ENCODE data around the gene FTCD.
"Not testable (repeated sequence)": the region's sequence is repeated elsewhere in the genome, so short reads cannot be mapped to it uniquely, and the experiment has no call there.

Gene FTCD

GRCh38 chr21:46182548-46183336 is 27.4 kb upstream of the FTCD start:
- TF ChIP-seq PAX5 (IDR thresholded peaks at IDR 0.05; ENCODE audit: insufficient read depth, low read length, severe bottlenecking): no peak
- FAIRE-seq: no peak
- no peak for DNase-seq (ENCODE audit: insufficient read length, low spot score)

- no peak for FAIRE-seq
- no peak for DNase-seq (ENCODE audit: insufficient read length, low spot score)
- TF ChIP-seq POLR2AphosphoS5 (IDR thresholded peaks at IDR 0.05; ENCODE audit: low read depth, low read length) (no peak), PAX5 (IDR thresholded peaks at IDR 0.05; ENCODE audit: insufficient read depth, low read length, severe bottlenecking) (no peak), TAF1 (IDR thresholded peaks at IDR 0.05; ENCODE audit: low read depth, low read length) (no peak), POU2F2 (IDR thresholded peaks at IDR 0.05; ENCODE audit: low read depth, low read length) (no peak), SPI1 (IDR thresholded peaks at IDR 0.05; ENCODE audit: low read depth, low read length) (no peak), POLR2A (IDR thresholded peaks at IDR 0.05; ENCODE audit: low read depth, low read length) (no peak)
Observed at GRCh38 chr21:46181953-46182547, 26.7 kb upstream of the FTCD start.

GRCh38 chr21:46181436-46181835 is 26.1 kb upstream of the FTCD start:
- no peak for TF ChIP-seq SPI1 (IDR thresholded peaks at IDR 0.05; ENCODE audit: low read depth, low read length)
- no peak for TF ChIP-seq TAF1 (IDR thresholded peaks at IDR 0.05; ENCODE audit: low read depth, low read length)
- TF ChIP-seq POU2F2 (IDR thresholded peaks at IDR 0.05; ENCODE audit: low read depth, low read length): no peak
- TF ChIP-seq PAX5 (IDR thresholded peaks at IDR 0.05; ENCODE audit: insufficient read depth, low read length, severe bottlenecking): no peak
- TF ChIP-seq POLR2A (IDR thresholded peaks at IDR 0.05; ENCODE audit: low read depth, low read length): no peak
- TF ChIP-seq POLR2AphosphoS5 (IDR thresholded peaks at IDR 0.05; ENCODE audit: low read depth, low read length): no peak
- DNase-seq (ENCODE audit: insufficient read length, low spot score) (no peak), FAIRE-seq (no peak)

GRCh38 chr21:46180778-46181391 is 25.5 kb upstream of the FTCD start:
- DNase-seq (ENCODE audit: insufficient read length, low spot score) (no peak), FAIRE-seq (no peak)
- TF ChIP-seq TAF1 (IDR thresholded peaks at IDR 0.05; ENCODE audit: low read depth, low read length) (no peak), POU2F2 (IDR thresholded peaks at IDR 0.05; ENCODE audit: low read depth, low read length) (no peak), POLR2A (IDR thresholded peaks at IDR 0.05; ENCODE audit: low read depth, low read length) (no peak), PAX5 (IDR thresholded peaks at IDR 0.05; ENCODE audit: insufficient read depth, low read length, severe bottlenecking) (no peak), POLR2AphosphoS5 (IDR thresholded peaks at IDR 0.05; ENCODE audit: low read depth, low read length) (no peak), SPI1 (IDR thresholded peaks at IDR 0.05; ENCODE audit: low read depth, low read length) (no peak)

- no peak for DNase-seq (ENCODE audit: insufficient read length, low spot score)
- TF ChIP-seq POLR2A (IDR thresholded peaks at IDR 0.05; ENCODE audit: low read depth, low read length) (no peak), SPI1 (IDR thresholded peaks at IDR 0.05; ENCODE audit: low read depth, low read length) (no peak), POLR2AphosphoS5 (IDR thresholded peaks at IDR 0.05; ENCODE audit: low read depth, low read length) (no peak), POU2F2 (IDR thresholded peaks at IDR 0.05; ENCODE audit: low read depth, low read length) (no peak), TAF1 (IDR thresholded peaks at IDR 0.05; ENCODE audit: low read depth, low read length) (no peak)
- FAIRE-seq: no peak
Observed at GRCh38 chr21:46180079-46180722, 24.8 kb upstream of the FTCD start.

GRCh38 chr21:46179708-46180078 is 24.3 kb upstream of the FTCD start:
- no peak for DNase-seq (ENCODE audit: insufficient read length, low spot score)
- TF ChIP-seq POLR2AphosphoS5 (IDR thresholded peaks at IDR 0.05; ENCODE audit: low read depth, low read length): no peak
- no peak for TF ChIP-seq TAF1 (IDR thresholded peaks at IDR 0.05; ENCODE audit: low read depth, low read length)
- no peak for TF ChIP-seq POLR2A (IDR thresholded peaks at IDR 0.05; ENCODE audit: low read depth, low read length)
- no peak for TF ChIP-seq PAX5 (IDR thresholded peaks at IDR 0.05; ENCODE audit: insufficient read depth, low read length, severe bottlenecking)
- no peak for TF ChIP-seq SPI1 (IDR thresholded peaks at IDR 0.05; ENCODE audit: low read depth, low read length)
- TF ChIP-seq POU2F2 (IDR thresholded peaks at IDR 0.05; ENCODE audit: low read depth, low read length): no peak
- FAIRE-seq: no peak

GRCh38 chr21:46178961-46179360 is 23.6 kb upstream of the FTCD start:
- no peak for FAIRE-seq

GRCh38 chr21:46176443-46177129 is 21.2 kb upstream of the FTCD start:
- DNase-seq (ENCODE audit: insufficient read length, low spot score); FAIRE-seq: not testable (repeated sequence)

More at GRCh38 chr21:46178961-46179360, 23.6 kb upstream of the FTCD start:
- DNase-seq (ENCODE audit: insufficient read length, low spot score): no peak
- no peak for TF ChIP-seq TAF1 (IDR thresholded peaks at IDR 0.05; ENCODE audit: low read depth, low read length)
- TF ChIP-seq POU2F2 (IDR thresholded peaks at IDR 0.05; ENCODE audit: low read depth, low read length): no peak
- no peak for TF ChIP-seq SPI1 (IDR thresholded peaks at IDR 0.05; ENCODE audit: low read depth, low read length)
- TF ChIP-seq POLR2AphosphoS5 (IDR thresholded peaks at IDR 0.05; ENCODE audit: low read depth, low read length): no peak
- no peak for TF ChIP-seq PAX5 (IDR thresholded peaks at IDR 0.05; ENCODE audit: insufficient read depth, low read length, severe bottlenecking)
- no peak for TF ChIP-seq POLR2A (IDR thresholded peaks at IDR 0.05; ENCODE audit: low read depth, low read length)

GRCh38 chr21:46173573-46173972 is 18.2 kb upstream of the FTCD start:
- no peak for TF ChIP-seq POLR2AphosphoS5 (IDR thresholded peaks at IDR 0.05; ENCODE audit: low read depth, low read length)
- TF ChIP-seq POLR2A (IDR thresholded peaks at IDR 0.05; ENCODE audit: low read depth, low read length): no peak
- no peak for TF ChIP-seq TAF1 (IDR thresholded peaks at IDR 0.05; ENCODE audit: low read depth, low read length)
- TF ChIP-seq SPI1 (IDR thresholded peaks at IDR 0.05; ENCODE audit: low read depth, low read length): no peak
- no peak for TF ChIP-seq POU2F2 (IDR thresholded peaks at IDR 0.05; ENCODE audit: low read depth, low read length)
- TF ChIP-seq PAX5 (IDR thresholded peaks at IDR 0.05; ENCODE audit: insufficient read depth, low read length, severe bottlenecking): no peak

More at GRCh38 chr21:46173573-46173972, 18.2 kb upstream of the FTCD start:
- FAIRE-seq (no peak), DNase-seq (ENCODE audit: insufficient read length, low spot score) (no peak)
